GM19351 (cell line): ENCODE measurements around the gene BTRC.

ENCODE experiments used
- ATAC-seq: cut with Tn5 transposase; IDR thresholded peaks from one replicate; pipeline ENCODE4 v1.9.1; 2021; ENCODE audit warnings: mild to moderate bottlenecking, moderate library complexity; ENCODE audit not compliant: unreplicated experiment

The BTRC gene

GRCh38 chr10:101564490-101564991 is 210.6 kb downstream of the BTRC start:
- ATAC-seq, result no peak

- no peak for ATAC-seq
These were observed 211.5 kb downstream of the BTRC start for GRCh38 chr10:101565370-101565900.

- no peak for ATAC-seq
These were observed 212.0 kb downstream of the BTRC start for GRCh38 chr10:101565936-101566332.

DNA sequence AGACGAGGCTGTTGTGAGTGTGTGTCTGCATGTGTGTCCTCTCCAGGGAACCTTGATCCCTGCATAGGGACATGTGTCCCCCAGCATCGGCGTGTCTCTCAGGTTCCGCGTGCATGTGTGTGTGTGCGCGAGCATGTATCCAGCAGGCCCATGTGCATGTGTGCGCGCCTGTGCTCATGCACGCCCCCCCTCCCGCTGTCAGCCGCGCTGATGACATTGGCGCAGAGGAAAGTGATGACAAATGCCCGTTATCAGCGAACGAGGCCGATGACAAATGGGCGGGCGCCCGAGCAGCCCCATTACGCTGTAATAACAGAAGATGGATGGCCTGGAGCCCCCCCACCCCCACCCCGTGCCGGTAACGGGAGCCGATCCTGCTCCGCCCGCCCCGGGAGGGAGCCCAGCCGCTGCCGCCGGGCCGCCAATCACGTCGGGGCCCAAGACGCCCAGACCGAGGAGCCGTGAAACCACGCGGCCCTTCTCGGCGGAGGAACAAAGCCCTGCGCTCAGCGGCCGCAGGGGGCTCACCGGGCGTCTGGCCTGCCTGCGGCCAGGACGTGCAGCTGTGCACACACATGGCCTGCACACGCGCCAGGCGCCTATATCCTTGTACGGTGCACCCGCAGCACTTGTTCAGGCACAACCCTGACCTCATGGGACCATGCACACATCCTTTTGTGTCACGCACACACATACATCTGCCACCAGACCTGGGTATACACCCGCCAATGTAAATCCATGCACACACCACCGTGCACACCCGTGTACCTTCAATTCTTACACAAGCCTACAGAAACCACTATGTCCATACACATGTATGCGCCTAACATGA is 212.6 kb downstream of the BTRC start:
- ATAC-seq, result no peak

DNA sequence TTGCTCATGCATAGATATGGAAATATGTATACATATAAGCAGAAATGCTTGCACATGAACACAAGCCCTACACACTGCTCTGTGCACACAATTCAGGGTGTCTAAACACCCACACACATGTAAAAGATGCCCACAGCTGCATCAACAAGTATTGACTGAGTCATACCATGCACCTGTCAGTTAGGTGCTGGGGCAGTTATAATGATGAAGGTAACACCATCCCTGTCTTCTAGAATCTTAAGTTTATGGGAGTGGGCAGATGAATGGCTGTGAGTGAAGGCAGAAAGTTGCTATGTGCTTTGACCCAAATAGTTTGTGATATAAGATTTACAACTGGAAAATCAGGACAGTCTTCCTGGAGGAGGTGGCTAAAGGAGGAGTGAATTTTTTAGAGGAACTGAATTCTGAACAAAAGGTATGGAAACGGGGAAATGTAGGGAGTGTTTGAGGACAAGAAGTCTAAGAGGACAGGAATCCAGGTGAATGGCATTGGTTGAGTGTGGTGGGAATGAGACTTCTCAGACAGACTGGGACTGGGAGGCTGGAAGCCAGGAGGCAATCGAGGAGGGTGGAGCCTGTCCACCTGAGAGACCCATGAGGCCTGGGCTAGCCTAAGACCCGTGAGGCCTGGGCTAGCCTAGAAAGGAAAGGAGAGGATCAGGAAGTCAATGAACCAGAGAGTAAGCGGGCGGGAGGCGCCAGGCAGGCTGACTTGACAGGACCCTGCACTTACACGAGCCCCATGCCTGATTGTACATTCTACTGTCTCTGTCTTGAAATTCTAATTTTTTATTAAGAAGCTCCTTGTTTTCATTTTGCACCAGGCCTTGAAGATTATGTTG is 213.4 kb downstream of the BTRC start:
- ATAC-seq, result no peak

GRCh38 chr10:101568054-101568745 is 214.2 kb downstream of the BTRC start:
- no peak for ATAC-seq

DNA sequence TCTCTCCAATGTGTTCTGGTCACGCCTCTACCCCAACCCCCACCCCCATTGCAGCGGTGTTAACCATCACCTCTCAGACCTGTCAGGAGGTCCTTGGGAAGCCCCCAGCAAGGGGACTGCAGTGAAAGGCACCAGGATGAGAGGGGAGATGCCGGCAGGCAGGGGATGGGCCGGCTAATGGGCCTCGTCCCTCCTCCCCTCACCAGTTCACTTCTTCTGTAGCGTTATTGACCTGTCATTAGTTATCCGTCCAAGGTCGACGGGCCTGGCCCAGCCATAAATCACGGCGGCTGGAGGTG is 215.3 kb downstream of the BTRC start:
- ATAC-seq, result no peak

DNA sequence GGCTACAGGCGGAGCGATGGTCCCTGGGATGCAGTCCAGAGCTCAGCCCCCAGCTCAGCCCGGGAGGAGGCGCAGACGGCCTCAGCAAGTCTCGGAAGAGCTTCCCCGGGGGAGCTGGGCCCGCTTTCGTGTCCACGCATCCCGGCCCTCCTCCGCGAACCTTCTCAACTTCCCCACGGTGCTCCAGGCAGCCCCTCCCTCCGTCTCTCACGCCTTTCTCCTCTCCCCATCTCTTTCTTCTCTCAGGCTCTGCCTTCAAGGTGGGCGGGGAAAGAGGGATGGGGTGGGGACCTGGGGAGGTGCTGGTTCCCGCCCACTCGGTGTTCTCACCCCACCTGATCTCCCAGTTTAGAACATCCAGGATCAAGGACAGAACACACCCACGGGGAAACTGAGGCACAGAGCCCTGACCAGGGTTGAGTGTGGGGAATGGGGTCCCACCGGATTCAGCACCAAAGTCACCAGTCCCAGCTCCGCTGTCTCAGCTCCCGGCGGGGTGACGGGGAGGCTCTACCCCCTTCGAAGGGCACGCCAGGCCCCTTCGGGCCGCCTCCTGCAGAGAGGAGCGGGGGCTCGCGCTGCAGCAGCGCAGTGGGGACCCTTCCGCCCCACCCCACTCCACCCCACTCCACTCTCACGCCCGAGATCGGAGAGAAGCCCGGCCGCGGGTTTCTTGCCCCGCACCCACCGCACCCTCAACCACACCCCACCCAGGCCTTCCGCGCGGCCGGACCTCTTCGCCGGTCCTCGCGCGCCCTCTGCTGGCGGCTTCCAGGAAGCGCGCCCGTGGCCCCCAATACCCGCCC is 215.9 kb downstream of the BTRC start:
- ATAC-seq, result peak; percentile 66

DNA sequence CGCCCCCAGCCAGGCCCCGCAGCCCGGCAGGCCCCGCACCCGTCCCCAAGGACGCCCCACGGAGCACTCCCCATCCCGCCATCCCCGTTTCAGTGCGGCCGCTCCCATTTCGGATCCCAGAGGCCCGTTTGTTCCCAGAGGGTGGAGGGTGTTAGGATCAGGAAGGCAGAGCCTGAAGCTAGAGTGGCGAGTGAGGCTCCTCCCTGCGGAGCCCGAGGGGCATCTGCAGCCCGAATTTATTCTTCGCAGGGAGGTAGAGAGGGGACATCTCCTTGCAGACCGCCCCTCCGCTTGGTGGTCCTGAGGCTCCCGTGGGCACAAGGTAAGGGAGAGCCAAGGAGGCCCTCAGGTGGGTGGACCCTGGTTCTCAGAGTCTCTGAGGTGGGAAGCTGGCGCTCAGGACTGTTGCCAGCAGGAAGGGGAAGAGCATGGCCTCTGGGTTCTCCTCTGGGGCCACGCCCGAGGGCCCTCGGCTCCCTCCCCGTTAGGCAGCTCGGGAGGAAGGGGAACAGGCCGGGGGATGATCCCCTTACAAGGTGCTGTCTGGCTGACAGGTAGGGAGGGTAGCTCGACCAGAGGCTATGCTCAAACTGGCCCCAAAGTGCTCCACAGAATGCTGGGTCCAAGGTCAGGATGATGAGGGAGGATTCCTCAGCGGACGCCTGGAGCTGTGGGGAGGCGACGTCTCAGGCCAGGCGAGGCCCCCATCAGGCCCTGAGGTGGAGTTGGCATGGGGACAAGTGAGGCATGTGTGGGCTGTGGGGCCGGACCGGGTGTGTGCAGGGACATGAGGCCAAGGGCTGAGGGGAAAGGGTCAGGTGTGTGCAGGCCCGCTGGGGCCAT is 216.7 kb downstream of the BTRC start:
- peak; percentile 17 for ATAC-seq

GRCh38 chr10:101571271-101571925 is 217.4 kb downstream of the BTRC start:
- ATAC-seq, result no peak

DNA sequence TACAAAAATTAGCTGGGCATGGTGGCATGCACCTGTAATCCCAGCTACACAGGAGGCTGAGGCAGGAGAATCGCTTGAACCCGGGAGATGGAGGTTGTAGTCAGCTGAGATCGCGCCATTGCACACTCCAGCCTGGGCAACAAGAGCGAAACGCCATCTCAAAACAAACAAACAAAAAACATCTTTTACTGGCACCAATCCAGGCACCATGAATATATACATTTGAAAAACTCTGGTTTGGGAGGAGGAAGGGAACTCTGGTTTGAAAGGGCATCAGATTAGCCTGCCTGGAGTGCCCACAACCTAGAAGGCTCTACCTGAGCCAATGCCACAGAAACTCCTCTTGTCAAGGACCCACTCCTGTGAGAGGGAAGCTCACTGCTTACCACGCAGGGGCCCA is 218.2 kb downstream of the BTRC start:
- no peak for ATAC-seq

DNA sequence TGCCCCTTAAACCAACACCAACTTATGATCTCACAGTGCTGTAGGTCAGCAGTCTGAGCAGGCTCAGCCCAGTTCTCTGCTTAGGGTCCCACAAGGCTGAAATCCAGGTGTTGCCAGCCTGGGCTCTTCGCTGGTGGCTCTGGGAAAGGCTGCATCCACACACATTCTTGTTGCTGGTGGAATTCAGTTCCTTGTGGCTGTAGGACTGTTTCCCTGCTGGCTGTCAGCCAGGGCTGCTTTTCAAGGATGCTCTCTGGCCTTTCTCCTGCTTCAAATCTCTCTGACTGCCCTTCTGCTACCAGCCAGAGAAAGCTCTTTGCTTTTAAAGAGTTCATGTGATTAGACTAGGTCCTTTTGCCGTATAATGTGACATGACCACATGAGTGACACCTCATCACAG is 218.8 kb downstream of the BTRC start:
- ATAC-seq, result no peak

DNA sequence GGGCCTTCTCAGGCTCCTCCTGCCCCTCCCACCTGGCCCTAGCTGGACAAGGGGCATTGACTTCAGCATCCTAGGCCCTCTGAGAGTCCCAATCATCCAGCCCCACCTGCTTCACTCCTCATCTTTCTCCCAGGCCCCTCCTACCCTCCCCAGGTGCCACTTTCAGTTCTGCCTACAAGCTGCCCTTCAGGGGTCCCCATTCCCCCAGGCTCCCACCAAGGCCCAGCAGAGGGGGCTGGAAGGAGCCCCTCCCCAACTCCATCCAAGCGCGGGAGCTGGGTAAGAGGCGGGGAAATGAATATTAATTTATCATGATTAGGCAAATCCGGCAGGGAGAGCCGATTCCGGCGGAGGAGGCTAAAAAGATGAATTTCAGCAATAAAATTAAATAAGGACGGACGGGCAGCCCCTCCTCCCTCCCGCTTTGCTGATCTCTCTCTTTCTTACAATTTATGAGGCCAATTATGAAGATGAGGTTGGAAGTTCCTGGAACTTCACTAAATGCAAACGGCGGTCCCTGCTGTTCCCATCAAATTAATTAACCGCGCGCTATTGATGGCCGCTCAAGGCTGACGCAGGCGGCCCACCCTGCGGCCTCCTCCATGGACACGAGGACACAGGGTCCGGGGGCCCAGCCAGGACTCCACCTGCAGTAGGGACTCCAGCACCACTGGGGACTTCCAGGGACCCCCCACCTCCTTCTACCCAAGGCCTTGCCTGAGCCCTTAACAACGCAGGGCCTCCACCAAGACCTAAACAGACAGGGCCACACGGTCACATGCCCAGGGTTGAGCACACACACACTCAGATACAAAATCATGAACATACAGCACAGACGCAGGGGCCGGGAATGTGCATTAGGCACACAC is 220.2 kb downstream of the BTRC start:
- no peak for ATAC-seq

DNA sequence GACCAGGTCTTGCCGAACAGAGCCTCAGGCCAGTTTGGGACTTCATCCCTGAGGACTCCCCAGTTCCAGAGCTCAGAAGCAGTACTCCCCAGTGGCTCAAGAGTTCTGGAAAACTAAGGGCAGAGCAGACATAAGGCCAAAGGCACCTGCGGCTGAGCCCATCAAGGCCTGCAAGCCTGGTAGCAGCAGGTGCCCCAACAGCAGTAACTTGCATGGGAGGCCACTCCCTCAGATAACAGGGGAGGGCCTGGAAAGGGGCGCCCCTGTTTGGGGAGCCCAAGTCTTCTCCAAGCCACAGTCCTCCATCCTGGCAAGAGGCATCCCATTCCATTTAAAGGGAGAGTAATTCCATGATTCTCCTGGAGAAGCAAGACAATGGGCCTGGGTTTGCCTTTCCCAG is 221.1 kb downstream of the BTRC start:
- no peak for ATAC-seq

DNA sequence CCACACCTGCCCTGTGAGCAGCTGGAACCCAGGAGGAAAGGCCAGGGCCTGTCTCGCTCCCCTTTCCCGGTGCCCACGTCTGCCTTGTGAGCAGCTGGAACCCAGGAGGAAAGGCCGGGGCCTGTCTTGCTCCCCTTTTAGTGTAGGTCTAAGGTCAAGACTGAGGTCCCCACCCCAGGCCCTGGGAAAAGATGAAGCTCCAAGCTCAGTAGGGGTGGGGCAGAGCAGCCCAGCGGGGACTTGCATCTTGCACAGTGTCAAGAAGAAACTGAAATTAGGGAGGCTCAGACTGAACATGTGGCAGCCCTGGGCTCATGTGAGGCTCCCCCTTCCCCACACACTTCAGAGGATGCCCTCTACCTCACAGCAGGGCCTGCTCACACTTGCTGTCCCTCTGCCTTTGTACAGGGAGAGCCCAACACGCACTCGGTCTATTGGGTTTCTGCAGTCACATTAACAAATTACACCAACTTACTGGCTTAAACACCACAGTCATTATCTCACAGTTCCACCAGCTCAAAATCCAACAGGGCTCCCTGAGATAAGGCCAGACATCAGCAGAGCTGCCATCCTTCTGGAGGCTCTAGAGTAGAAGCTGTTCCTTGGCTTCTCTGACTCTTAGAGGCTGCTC is 221.7 kb downstream of the BTRC start:
- no peak for ATAC-seq

DNA sequence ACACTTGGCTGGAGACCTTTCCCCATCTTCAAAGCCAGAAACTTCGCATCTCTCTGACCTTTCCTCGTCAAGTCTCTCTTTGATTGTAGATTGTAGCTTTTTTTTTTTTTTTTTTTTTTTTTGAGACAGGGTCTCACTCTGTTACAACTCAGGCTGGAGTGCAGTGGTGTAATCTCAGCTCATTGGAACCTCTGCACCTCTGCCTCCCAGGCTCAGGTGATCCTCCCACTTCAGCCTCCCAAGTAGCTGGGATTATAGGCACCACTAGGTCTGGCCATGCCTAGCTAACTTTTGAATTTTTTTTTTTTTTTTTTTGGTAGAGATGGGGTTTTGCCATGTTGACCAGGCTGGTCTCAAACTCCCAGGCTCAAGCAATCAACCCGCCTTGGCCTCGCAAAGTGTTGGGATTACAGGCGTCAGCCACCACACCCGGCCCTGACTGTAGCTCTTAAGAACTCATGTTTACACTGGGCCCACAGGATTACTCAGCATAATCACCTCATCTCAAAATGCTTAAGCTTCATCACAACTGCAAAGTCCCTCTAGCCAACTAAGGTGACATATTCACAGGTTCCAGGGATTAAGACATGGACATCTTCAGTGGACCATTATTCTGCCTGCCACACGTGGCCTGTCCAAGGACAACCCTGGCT is 222.4 kb downstream of the BTRC start:
- ATAC-seq, result no peak
